Activated T-cell treated with anti-CD3 and anti-CD28 coated beads for 1 hour (primary cell): ENCODE measurements around the gene NT5C2.
"Not testable (repeated sequence)": the region's sequence is repeated elsewhere in the genome, so short reads cannot be mapped to it uniquely, and the experiment has no call there.

Experiments used
- DNase-seq: peaks from one replicate; pipeline ENCODE4 v3.0.0-alpha.2; 2020; ENCODE audit warnings: low read depth

The NT5C2 gene

GRCh38 chr10:103193107-103193819, at the start of gene NT5C2:
Gene NT5C2 (minus strand): TSS chr10:103193272. CDS start chr10:103174958, 18,314 bp downstream.
- peak; percentile 68 for DNase-seq

GRCh38 chr10:103241262-103242011, 48.4 kb upstream of the NT5C2 start:
- DNase-seq, result no peak

GRCh38 chr10:103238506-103239252, 45.6 kb upstream of the NT5C2 start:
- DNase-seq, result no peak

- DNase-seq, result no peak
Measured at GRCh38 chr10:103235775-103236174, 42.7 kb upstream of the NT5C2 start.

GRCh38 chr10:103232772-103233488, 39.9 kb upstream of the NT5C2 start:
- no peak for DNase-seq

GRCh38 chr10:103232131-103232673, 39.1 kb upstream of the NT5C2 start:
- no peak for DNase-seq

- no peak for DNase-seq
Measured at GRCh38 chr10:103231047-103231551, 38.0 kb upstream of the NT5C2 start.

- no peak for DNase-seq
Measured at GRCh38 chr10:103227416-103227815, 34.3 kb upstream of the NT5C2 start.

- no peak for DNase-seq
Measured at GRCh38 chr10:103225939-103226338, 32.9 kb upstream of the NT5C2 start.

- DNase-seq, result not testable (repeated sequence)
Measured at GRCh38 chr10:103224721-103225120, 31.6 kb upstream of the NT5C2 start.

GRCh38 chr10:103224133-103224532, 31.1 kb upstream of the NT5C2 start:
- no peak for DNase-seq

GRCh38 chr10:103216362-103216761, 23.3 kb upstream of the NT5C2 start:
- DNase-seq, result not testable (repeated sequence)

- no peak for DNase-seq
Measured at GRCh38 chr10:103215601-103216000, 22.5 kb upstream of the NT5C2 start.

- not testable (repeated sequence) for DNase-seq
Measured at GRCh38 chr10:103210262-103210661, 17.2 kb upstream of the NT5C2 start.

- not testable (repeated sequence) for DNase-seq
Measured at GRCh38 chr10:103207643-103208042, 14.6 kb upstream of the NT5C2 start.

GRCh38 chr10:103207141-103207540, 14.1 kb upstream of the NT5C2 start:
- DNase-seq, result no peak

- not testable (repeated sequence) for DNase-seq
Measured at GRCh38 chr10:103206715-103207114, 13.6 kb upstream of the NT5C2 start.

GRCh38 chr10:103205401-103205800, 12.3 kb upstream of the NT5C2 start:
- DNase-seq, result not testable (repeated sequence)

GRCh38 chr10:103204353-103205255, 11.5 kb upstream of the NT5C2 start:
- DNase-seq, result no peak

- no peak for DNase-seq
Measured at GRCh38 chr10:103203466-103203865, 10.4 kb upstream of the NT5C2 start.
